Body of pancreas (tissue), 4 donors: ENCODE measurements around the gene LRIG1. TPM values are rescaled to one million over a fixed set of nuclear protein-coding genes. Genes with fewer than 3 reads are reported as not detected.

Source experiments
- ATAC-seq: fragments of 150-250 bp; one replicate; pipeline ENCODE4 v1.9.1; 2016
- DNase-seq, 4 donors: peaks; one replicate each; pipeline ENCODE4 v3.0.0-alpha.2; 2019
- H3K27ac ChIP-seq, 4 donors: fragments of 200-600 bp; sonication (generic); 1 replicate in 3 of 4; 2 replicates in 1 of 4; pipeline versions ENCODE4 v1.5.1 to v1.6.1; 2016 to 2019; ENCODE audit warnings: mild to moderate bottlenecking in 1 of 4, mixed read lengths in 1 of 4, moderate library complexity in 1 of 4
- H3K27me3 ChIP-seq, 2 donors: fragments of 200-600 bp; sonication (generic); one replicate each; pipeline ENCODE4 v1.6.0; 2016; ENCODE audit warnings: mild to moderate bottlenecking in 1 of 2
- H3K36me3 ChIP-seq, 2 donors: fragments of 200-600 bp; sonication (generic); replicated peaks in 1 of 2; 2 replicates each; pipeline ENCODE4 v1.5.1; 2016; ENCODE audit warnings: low read depth in 2 of 2; ENCODE audit not compliant: insufficient read depth in 1 of 2
- H3K4me1 ChIP-seq: fragments of 200-600 bp; sonication (generic); one replicate; pipeline ENCODE4 v1.6.0; 2016
- H3K4me3 ChIP-seq, 2 donors: fragments of 200-600 bp; sonication (generic); 1 replicate in 1 of 2; 2 replicates in 1 of 2; pipeline ENCODE4 v1.5.1; 2016 to 2019
- H3K9me3 ChIP-seq, 3 donors: fragments of 200-600 bp; sonication (generic); 1 replicate in 2 of 3; 2 replicates in 1 of 3; pipeline ENCODE4 v1.5.1; 2016
- CTCF ChIP-seq, 7 experiments: fragments of 450-650 bp in 4 of 7; fragments of 200-600 bp in 3 of 7; sonication (generic) in 3 of 7; IDR thresholded peaks; one replicate each; pipeline ENCODE4 v1.5.1; 2016 to 2019; ENCODE audit warnings: antibody characterized with exemption in 7 of 7
- POLR2A ChIP-seq, 3 donors: fragments of 450-650 bp; IDR thresholded peaks; one replicate each; pipeline ENCODE4 v1.6.1; 2016; ENCODE audit warnings: antibody characterized with exemption in 3 of 3, mild to moderate bottlenecking in 2 of 3
- WGBS, 2 donors: methylation state at CpG; one replicate each; pipeline ENCODE4 v1.1.5; 2017; 5-methylcytosine and 5-hydroxymethylcytosine counted together
- intact Hi-C: fragments of 100-400 bp; cut with DNase I; formaldehyde crosslinking; loops from one replicate; pipeline ENCODE4 v1.15.1; 2023
- total RNA-seq, 2 donors: library from RNA; depleted of rRNA; stranded (reverse); fragments of >200 nt; gene quantifications; one replicate each; pipeline ENCODE4 v1.1.0, GENCODE V29; 2016

LRIG1 gene
- total RNA-seq, 2 donors from 2014 or later, result 111 to 114 TPM

DNA sequence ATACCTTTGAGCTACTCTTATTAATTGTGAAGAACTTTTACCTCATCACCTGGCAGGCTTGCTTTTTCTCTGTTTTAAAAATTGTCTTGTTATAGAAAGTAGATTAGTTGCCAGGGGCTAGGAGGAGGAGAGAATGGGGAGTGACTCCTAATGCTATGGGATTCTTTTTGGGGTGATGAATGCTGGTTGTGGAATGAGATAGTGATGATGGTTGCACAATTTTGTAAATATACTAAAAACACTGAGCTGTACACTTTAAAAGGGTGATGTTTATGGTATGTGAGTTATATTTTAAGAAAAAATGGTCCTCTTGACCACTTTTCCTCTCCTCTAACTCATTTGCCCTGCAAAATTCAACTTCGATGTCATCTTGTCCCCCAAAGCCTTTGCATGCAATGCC lies 31.8 kb upstream of the LRIG1 start:
- Histone ChIP-seq H3K9me3 (no peaks in the 10 kb centered on the region), H3K27me3 (no peaks in the 10 kb centered on the region), H3K36me3 (no peaks in the 10 kb centered on the region), H3K27ac (no peak overlapping the region), H3K4me3 (no peak overlapping the region), H3K4me1 (no peaks in the 10 kb centered on the region)
- ATAC-seq, result no peak
- 92% methylated on average over 1 of the region's 1 CpG for WGBS, 2 donors
- no peak for TF ChIP-seq CTCF (IDR thresholded peaks at IDR 0.05)
- TF ChIP-seq POLR2A (IDR thresholded peaks at IDR 0.05), result no peak
- intact Hi-C loops, result no loop called here
- no peak for DNase-seq

DNA sequence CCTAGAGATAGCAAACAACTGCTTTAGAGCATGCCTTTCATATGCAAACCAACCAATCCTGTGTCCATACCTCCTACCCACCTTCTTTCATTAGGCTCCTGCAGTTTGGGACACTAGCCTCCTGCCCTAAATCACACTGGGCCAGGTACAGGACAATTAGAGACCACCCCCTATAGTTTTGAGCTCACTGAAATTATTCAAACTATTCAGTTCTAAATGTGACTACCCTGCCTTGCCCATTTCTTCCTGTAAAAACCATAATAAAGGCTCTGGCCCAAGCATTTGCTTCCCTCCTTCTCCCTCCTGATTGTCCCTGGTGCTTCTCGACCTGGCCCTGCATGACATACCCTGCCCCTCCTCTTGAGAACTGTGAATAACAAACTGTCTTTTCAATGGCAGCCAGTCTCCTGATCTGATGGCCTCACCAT lies 31.4 kb upstream of the LRIG1 start:
- Histone ChIP-seq H3K27ac (no peak overlapping the region), H3K27me3 (no peaks in the 10 kb centered on the region), H3K9me3 (no peaks in the 10 kb centered on the region), H3K36me3 (no peaks in the 10 kb centered on the region), H3K4me3 (no peak overlapping the region), H3K4me1 (no peaks in the 10 kb centered on the region)
- no peak for ATAC-seq
- no peak for DNase-seq
- intact Hi-C loops, result no loop called here
- no peak for TF ChIP-seq CTCF (IDR thresholded peaks at IDR 0.05)
- TF ChIP-seq POLR2A (IDR thresholded peaks at IDR 0.05), result no peak
- 83 to 100% methylated on average over 1 of the region's 1 CpG for WGBS, 2 donors

DNA sequence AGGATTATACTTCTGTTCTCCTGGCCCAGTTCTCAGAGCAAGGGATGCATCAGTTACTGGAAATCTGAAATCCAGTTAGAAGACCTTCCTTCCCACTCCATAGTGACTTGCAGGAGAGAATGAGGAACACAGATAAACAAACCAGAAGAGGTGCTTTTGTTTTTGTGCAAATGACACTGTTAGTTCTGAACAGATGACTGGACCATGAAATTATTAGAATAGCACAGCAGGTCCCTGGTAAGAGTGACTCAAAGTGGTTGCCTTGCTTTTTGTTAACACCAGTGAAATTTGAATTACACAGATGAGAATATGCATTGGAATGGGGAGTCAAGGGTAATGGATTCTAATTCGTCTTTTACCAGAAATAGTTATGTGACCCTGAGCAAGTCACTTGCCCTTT lies 30.4 kb upstream of the LRIG1 start:
- Histone ChIP-seq H3K9me3 (no peaks in the 10 kb centered on the region), H3K27ac (no peak overlapping the region), H3K27me3 (no peaks in the 10 kb centered on the region), H3K4me1 (no peaks in the 10 kb centered on the region), H3K36me3 (no peaks in the 10 kb centered on the region), H3K4me3 (no peak overlapping the region)
- 87 to 91% methylated on average over 1 of the region's 1 CpG for WGBS, 2 donors
- DNase-seq (no peak), ATAC-seq (no peak)
- intact Hi-C loops, result no loop called here
- TF ChIP-seq POLR2A (IDR thresholded peaks at IDR 0.05) (no peak), CTCF (IDR thresholded peaks at IDR 0.05) (no peak)

- no peak for ATAC-seq
- intact Hi-C loops, result no loop called here
- H3K9me3 ChIP-seq, result no peaks in the 10 kb centered on the region
- H3K36me3 ChIP-seq, result no peaks in the 10 kb centered on the region
- TF ChIP-seq CTCF (IDR thresholded peaks at IDR 0.05) (no peak), POLR2A (IDR thresholded peaks at IDR 0.05) (no peak)
- H3K27me3 ChIP-seq, result no peaks in the 10 kb centered on the region
- H3K4me1 ChIP-seq, result no peaks in the 10 kb centered on the region
- no peak for DNase-seq
- H3K27ac ChIP-seq, result no peak overlapping the region
- WGBS, 2 donors, result 70 to 73% methylated on average over 4 of the region's 4 CpGs
- no peak overlapping the region for H3K4me3 ChIP-seq
These were observed 26.4 kb upstream of the LRIG1 start for GRCh38 chr3:66527246-66527645.

- Histone ChIP-seq H3K27me3 (no peaks in the 10 kb centered on the region), H3K27ac (no peak overlapping the region), H3K36me3 (no peaks in the 10 kb centered on the region), H3K4me1 (no peaks in the 10 kb centered on the region), H3K4me3 (no peak overlapping the region), H3K9me3 (no peaks in the 10 kb centered on the region)
- no peak for ATAC-seq
- WGBS, 2 donors, result 77 to 82% methylated on average over 3 of the region's 3 CpGs
- TF ChIP-seq POLR2A (IDR thresholded peaks at IDR 0.05) (no peak), CTCF (IDR thresholded peaks at IDR 0.05) (no peak)
- DNase-seq, result no peak
- intact Hi-C loops, result no loop called here
These were observed 24.9 kb upstream of the LRIG1 start for GRCh38 chr3:66525771-66526170.
